MM.1S (cell line): ENCODE measurements around the gene PARD3.

Source experiments
- EZH2 ChIP-seq: fragments of 300-600 bp; sonication (generic); optimal IDR thresholded peaks from 2 replicates; pipeline ENCODE3; 2017; ENCODE audit warnings: low read depth, mild to moderate bottlenecking, antibody characterized with exemption, low read length, mixed read lengths
- EZH2phosphoT487 ChIP-seq: fragments of 300-600 bp; sonication (generic); IDR thresholded peaks from 2 replicates; pipeline ENCODE4 v1.6.1; 2018; ENCODE audit warnings: antibody characterized with exemption, low read length
- TF ChIP-seq, protein P1 (sequence below): fragments of 300-600 bp; sonication (generic); IDR thresholded peaks from 2 replicates; pipeline ENCODE4 v1.5.1; 2016; ENCODE audit warnings: antibody characterized with exemption, low read length, mixed read lengths

DNA sequence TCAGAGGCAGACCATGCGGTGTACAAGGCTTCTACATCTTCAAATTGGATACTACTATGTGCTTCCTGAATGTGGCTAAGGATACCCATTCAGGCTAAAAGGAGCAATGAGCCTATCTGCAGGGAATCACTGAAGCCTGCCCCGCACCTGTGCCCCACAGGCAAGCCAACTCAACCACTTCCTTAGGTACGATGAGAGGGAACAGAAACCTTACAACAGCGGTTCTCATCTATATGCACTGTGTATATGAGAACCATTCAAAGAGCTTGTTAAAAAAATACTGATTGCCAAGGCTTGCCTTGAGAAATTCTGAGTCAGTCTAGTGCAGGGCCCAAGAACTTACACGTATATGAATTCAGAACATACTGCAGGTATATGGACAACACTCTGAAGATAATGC, 679.6 kb downstream of the PARD3 start:
- TF ChIP-seq, protein P1, sequence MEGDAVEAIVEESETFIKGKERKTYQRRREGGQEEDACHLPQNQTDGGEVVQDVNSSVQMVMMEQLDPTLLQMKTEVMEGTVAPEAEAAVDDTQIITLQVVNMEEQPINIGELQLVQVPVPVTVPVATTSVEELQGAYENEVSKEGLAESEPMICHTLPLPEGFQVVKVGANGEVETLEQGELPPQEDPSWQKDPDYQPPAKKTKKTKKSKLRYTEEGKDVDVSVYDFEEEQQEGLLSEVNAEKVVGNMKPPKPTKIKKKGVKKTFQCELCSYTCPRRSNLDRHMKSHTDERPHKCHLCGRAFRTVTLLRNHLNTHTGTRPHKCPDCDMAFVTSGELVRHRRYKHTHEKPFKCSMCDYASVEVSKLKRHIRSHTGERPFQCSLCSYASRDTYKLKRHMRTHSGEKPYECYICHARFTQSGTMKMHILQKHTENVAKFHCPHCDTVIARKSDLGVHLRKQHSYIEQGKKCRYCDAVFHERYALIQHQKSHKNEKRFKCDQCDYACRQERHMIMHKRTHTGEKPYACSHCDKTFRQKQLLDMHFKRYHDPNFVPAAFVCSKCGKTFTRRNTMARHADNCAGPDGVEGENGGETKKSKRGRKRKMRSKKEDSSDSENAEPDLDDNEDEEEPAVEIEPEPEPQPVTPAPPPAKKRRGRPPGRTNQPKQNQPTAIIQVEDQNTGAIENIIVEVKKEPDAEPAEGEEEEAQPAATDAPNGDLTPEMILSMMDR = no peak
- TF ChIP-seq EZH2phosphoT487 (no peak), EZH2 (no peak)
